Right lobe of liver (tissue), 6 donors: Measurements from ENCODE around the gene CCNE1. TPM values are rescaled to one million over a fixed set of nuclear protein-coding genes. Genes with fewer than 3 reads are reported as not detected.

Source experiments
- ATAC-seq, 4 donors: fragments of 200-7000 bp; cut with Tn5 transposase; one replicate each; pipeline ENCODE4 v1.9.1; 2020; ENCODE audit warnings: mild to moderate bottlenecking in 4 of 4, moderate library complexity in 4 of 4
- DNase-seq, 3 donors: peaks; one replicate each; pipeline ENCODE4 v3.0.0-alpha.2; 2020
- H3K27ac ChIP-seq, 3 donors: fragments of 200-600 bp; one replicate each; pipeline ENCODE4 v1.8.0; 2022
- H3K27me3 ChIP-seq, 2 donors: fragments of 200-600 bp; one replicate each; pipeline ENCODE4 v1.8.0; 2022
- H3K36me3 ChIP-seq, 4 donors: fragments of 200-600 bp; sonication (generic) in 1 of 4; one replicate each; pipeline versions ENCODE4 v1.5.1 to v1.8.0; 2017 to 2022; ENCODE audit warnings: control low read depth in 1 of 4
- H3K4me1 ChIP-seq, 4 donors: fragments of 200-600 bp; sonication (generic) in 1 of 4; one replicate each; pipeline versions ENCODE4 v1.5.1 to v1.8.0; 2017 to 2022; ENCODE audit warnings: control low read depth in 1 of 4
- H3K4me3 ChIP-seq, 3 donors: fragments of 200-600 bp; one replicate each; pipeline ENCODE4 v1.8.0; 2022
- H3K9me3 ChIP-seq, 4 donors: fragments of 200-600 bp; sonication (generic) in 1 of 4; one replicate each; pipeline versions ENCODE4 v1.5.1 to v1.8.0; 2017 to 2022; ENCODE audit warnings: control low read depth in 1 of 4
- CTCF ChIP-seq, 4 donors: fragments of 200-600 bp in 3 of 4; fragments of 450-650 bp in 1 of 4; IDR thresholded peaks; one replicate each; pipeline versions ENCODE4 v1.5.1 to v1.8.0; 2016 to 2022; ENCODE audit warnings: antibody characterized with exemption in 4 of 4, mild to moderate bottlenecking in 2 of 4
- POLR2A ChIP-seq: fragments of 450-650 bp; IDR thresholded peaks from one replicate; pipeline ENCODE4 v1.6.1; 2017; ENCODE audit warnings: antibody characterized with exemption, mild to moderate bottlenecking
- WGBS: methylation state at CpG from one replicate; pipeline ENCODE4 v1.1.6; 2018; ENCODE audit warnings: low coverage, low lambda C conversion rate; ENCODE audit not compliant: insufficient coverage; ENCODE audit errors: missing lambda C conversion rate; 5-methylcytosine and 5-hydroxymethylcytosine counted together
- intact Hi-C, 2 donors: fragments of 100-400 bp; cut with DNase I; formaldehyde crosslinking; loops; one replicate each; pipeline versions ENCODE4 v1.11.2 to v1.14.1; 2022
- total RNA-seq, 6 experiments: library from RNA; depleted of rRNA in 2 of 6; stranded (reverse); fragments of >200 nt in 2 of 6; fragmentation: NEBNext Ultra II Directional in 3 of 6; extraction: Animal tissue kit (Norgen Biotek cat#: 25700) in 3 of 6; gene quantifications; one replicate each; pipeline versions ENCODE4 v1.1.0 to v1.2.4, GENCODE V29; 2016 to 2023
- donor health status: DM: no; HTN: yes; CAD: no.
- donor health status: DM: no; HTN: no; CAD: no.
- donor health status: DM: no; HTN: no; CAD: no.
- donor health status: DM: no; HTN: yes; CAD: no.
- donor health status: DM: no; HTN: yes; CAD: no.

CCNE1 gene
- total RNA-seq, 6 experiments from 2014 or later = 0.26 to 2.2 (median 0.90) TPM

GRCh38 chr19:29771708-29772414, 39.9 kb upstream of the CCNE1 start:
- intact Hi-C loops = no loop called here
- no peaks in the 10 kb centered on the region for H3K27me3 ChIP-seq
- DNase-seq (peak in 2 of 3 donors; percentile 52 to 66), ATAC-seq (peak; percentile 80 to 88 (median 80))
- no peak overlapping the region for H3K27ac ChIP-seq
- H3K4me3 ChIP-seq = no peak overlapping the region
- no peaks in the 10 kb centered on the region for H3K9me3 ChIP-seq
- no peaks in the 10 kb centered on the region for H3K4me1 ChIP-seq
- TF ChIP-seq CTCF (IDR thresholded peaks at IDR 0.05) = peak; percentile 47 to 78 (median 74)
- TF ChIP-seq POLR2A = no peak
- no peaks in the 10 kb centered on the region for H3K36me3 ChIP-seq
- 15% methylated on average over 6 of the region's 14 CpGs for WGBS

GRCh38 chr19:29772696-29773095, 39.1 kb upstream of the CCNE1 start:
- WGBS = 59% methylated on average over 2 of the region's 6 CpGs
- H3K4me1 ChIP-seq = no peaks in the 10 kb centered on the region
- no peak for TF ChIP-seq CTCF (IDR thresholded peaks at IDR 0.05)
- no peak for TF ChIP-seq POLR2A

GRCh38 chr19:29773141-29773540, 38.6 kb upstream of the CCNE1 start:
- 68% methylated on average over 4 of the region's 8 CpGs for WGBS
- DNase-seq (no peak), ATAC-seq (no peak)
- H3K4me1 ChIP-seq = no peaks in the 10 kb centered on the region
- TF ChIP-seq CTCF (IDR thresholded peaks at IDR 0.05) (no peak), POLR2A (no peak)
- no peaks in the 10 kb centered on the region for H3K36me3 ChIP-seq
- intact Hi-C loops = no loop called here
- no peaks in the 10 kb centered on the region for H3K27me3 ChIP-seq
- H3K4me3 ChIP-seq = no peak overlapping the region
- H3K9me3 ChIP-seq = no peaks in the 10 kb centered on the region
- no peak overlapping the region for H3K27ac ChIP-seq

More at GRCh38 chr19:29772696-29773095, 39.1 kb upstream of the CCNE1 start:
- intact Hi-C loops = no loop called here
- ATAC-seq (no peak), DNase-seq (no peak)
- Histone ChIP-seq H3K9me3 (no peaks in the 10 kb centered on the region), H3K27me3 (no peaks in the 10 kb centered on the region), H3K27ac (no peak overlapping the region), H3K4me3 (no peak overlapping the region), H3K36me3 (no peaks in the 10 kb centered on the region)

GRCh38 chr19:29774126-29774525, 37.7 kb upstream of the CCNE1 start:
- Histone ChIP-seq H3K27ac (no peak overlapping the region), H3K9me3 (no peaks in the 10 kb centered on the region), H3K4me1 (no peaks in the 10 kb centered on the region), H3K36me3 (no peaks in the 10 kb centered on the region), H3K27me3 (no peaks in the 10 kb centered on the region), H3K4me3 (no peak overlapping the region)
- WGBS = 60% methylated on average over 1 of the region's 6 CpGs
- DNase-seq (no peak), ATAC-seq (no peak)
- TF ChIP-seq POLR2A (no peak), CTCF (IDR thresholded peaks at IDR 0.05) (no peak)
- intact Hi-C loops = no loop called here
